HK-2 (cell line): Measurements from ENCODE around the gene CLASRP.
"Not testable (repeated sequence)": the region's sequence is repeated elsewhere in the genome, so short reads cannot be mapped to it uniquely, and the experiment has no call there.

Experiments used
- DNase-seq: peaks from one replicate; pipeline ENCODE4 v3.0.0-alpha.2; 2018; ENCODE audit not compliant: unreplicated experiment

Gene CLASRP

GRCh38 chr19:45038931-45039893, at the start of gene CLASRP:
Gene CLASRP, plus strand, starts transcription at chr19:45039045. Its CDS starts 1,168 bp downstream, at chr19:45040213.
- DNase-seq = peak; percentile 84

- DNase-seq = no peak
Observed at GRCh38 chr19:44990459-44990858, 48.4 kb upstream of the CLASRP start.

- no peak for DNase-seq
Observed at GRCh38 chr19:44990966-44991365, 47.9 kb upstream of the CLASRP start.

GRCh38 chr19:44992336-44993163, 46.3 kb upstream of the CLASRP start:
- DNase-seq = no peak

GRCh38 chr19:44993526-44993925, 45.3 kb upstream of the CLASRP start:
- DNase-seq = no peak

GRCh38 chr19:44993926-44994537, 44.8 kb upstream of the CLASRP start:
- DNase-seq = no peak

GRCh38 chr19:44998025-44998424, 40.8 kb upstream of the CLASRP start:
- DNase-seq = no peak

- DNase-seq = not testable (repeated sequence)
Observed at GRCh38 chr19:44999131-44999925, 39.5 kb upstream of the CLASRP start.

GRCh38 chr19:45000665-45001064, 38.2 kb upstream of the CLASRP start:
- DNase-seq = not testable (repeated sequence)

- DNase-seq = peak; percentile 93
Observed at GRCh38 chr19:45001087-45001739, 37.6 kb upstream of the CLASRP start, which contains the start of gene RELB. Gene RELB, plus strand, starts transcription at chr19:45001464. Its CDS starts 116 bp downstream, at chr19:45001580.

- no peak for DNase-seq
Observed at GRCh38 chr19:45003485-45003884, 35.4 kb upstream of the CLASRP start.

- DNase-seq = no peak
Observed at GRCh38 chr19:45005787-45006186, 33.1 kb upstream of the CLASRP start.

GRCh38 chr19:45008552-45008951, 30.3 kb upstream of the CLASRP start:
- no peak for DNase-seq

GRCh38 chr19:45009625-45010255, 29.1 kb upstream of the CLASRP start:
- no peak for DNase-seq

- no peak for DNase-seq
Observed at GRCh38 chr19:45010306-45010705, 28.5 kb upstream of the CLASRP start.

GRCh38 chr19:45011959-45012358, 26.9 kb upstream of the CLASRP start:
- no peak for DNase-seq

- DNase-seq = peak; percentile 64
Observed at GRCh38 chr19:45016388-45017314, 22.2 kb upstream of the CLASRP start.

GRCh38 chr19:45019187-45019586, 19.7 kb upstream of the CLASRP start:
- no peak for DNase-seq

GRCh38 chr19:45020071-45020470, 18.8 kb upstream of the CLASRP start:
- no peak for DNase-seq
